ENCODE measurements around the gene XK.
"Not testable (repeated sequence)": the region's sequence is repeated elsewhere in the genome, so short reads cannot be mapped to it uniquely, and the experiment has no call there.

Gene XK

GRCh38 chrX:37753384-37753783 lies 67.8 kb downstream of the XK start:
- no peak for DNase-seq (ENCODE audit: low read depth in 2 of 2)

GRCh38 chrX:37754516-37754915 lies 68.9 kb downstream of the XK start:
- no peak for DNase-seq (ENCODE audit: low read depth in 2 of 2)

- DNase-seq (ENCODE audit: low read depth in 2 of 2), result no peak
Measured at GRCh38 chrX:37755025-37755424, 69.4 kb downstream of the XK start.

GRCh38 chrX:37757082-37757481 lies 71.5 kb downstream of the XK start:
- no peak for DNase-seq (ENCODE audit: low read depth in 2 of 2)

GRCh38 chrX:37759351-37759750 lies 73.8 kb downstream of the XK start:
- no peak for DNase-seq (ENCODE audit: low read depth in 2 of 2)

GRCh38 chrX:37759878-37760418 lies 74.4 kb downstream of the XK start:
- DNase-seq (ENCODE audit: low read depth in 2 of 2), result no peak

GRCh38 chrX:37763400-37763799 lies 77.8 kb downstream of the XK start:
- no peak for DNase-seq (ENCODE audit: low read depth in 2 of 2)

- no peak for DNase-seq (ENCODE audit: low read depth in 2 of 2)
Measured at GRCh38 chrX:37765507-37765906, 79.9 kb downstream of the XK start.

GRCh38 chrX:37767430-37767829 lies 81.8 kb downstream of the XK start:
- no peak for DNase-seq (ENCODE audit: low read depth in 2 of 2)

- DNase-seq (ENCODE audit: low read depth in 2 of 2), result not testable (repeated sequence)
Measured at GRCh38 chrX:37768866-37769265, 83.3 kb downstream of the XK start.

GRCh38 chrX:37776283-37776986 lies 90.8 kb downstream of the XK start:
- DNase-seq (ENCODE audit: low read depth in 2 of 2), result no peak

- no peak for DNase-seq (ENCODE audit: low read depth in 2 of 2)
Measured at GRCh38 chrX:37776987-37777325, 91.4 kb downstream of the XK start.

GRCh38 chrX:37779857-37780256 lies 94.3 kb downstream of the XK start, which contains the start of gene CYBB:
TSS of gene CYBB (plus strand) at chrX:37780059. CDS start at chrX:37780078, 19 bp downstream.
- no peak for DNase-seq (ENCODE audit: low read depth in 2 of 2)

GRCh38 chrX:37781081-37781480 lies 95.5 kb downstream of the XK start:
- DNase-seq (ENCODE audit: low read depth in 2 of 2), result no peak

Data from stimulated activated CD4-positive, alpha-beta T cell treated with anti-CD3 and anti-CD28 coated beads, Interleukin-1b, Interleukin-23, amount 100 ng/mL, for 4 hours (primary cell).